Measurements from ENCODE around the gene POMT1.
A peak's percentile ranks its signal among the peaks of the same experiment; 100 is the strongest.
"Not testable (repeated sequence)": the region's sequence is repeated elsewhere in the genome, so short reads cannot be mapped to it uniquely, and the experiment has no call there.

Gene POMT1

GRCh38 chr9:131499254-131499767 lies 3.4 kb upstream of the POMT1 start:
- no peak for DNase-seq

GRCh38 chr9:131500377-131500776 lies 2.3 kb upstream of the POMT1 start:
- peak; percentile 34 to 79 (median 59) for DNase-seq

- peak in 4 of 5 donors; percentile 18 to 54 (median 29) for DNase-seq
Measured at GRCh38 chr9:131500939-131501541, 1.7 kb upstream of the POMT1 start.

- DNase-seq = peak in 4 of 5 donors; percentile 25 to 72 (median 36)
Measured at GRCh38 chr9:131503626-131504465, 1.1 kb downstream of the POMT1 start.

- DNase-seq = no peak
Measured at GRCh38 chr9:131505012-131505411, 2.3 kb downstream of the POMT1 start.

- DNase-seq = no peak
Measured at GRCh38 chr9:131511416-131511815, 8.7 kb downstream of the POMT1 start.

GRCh38 chr9:131511880-131512279 lies 9.2 kb downstream of the POMT1 start:
- no peak for DNase-seq

GRCh38 chr9:131513177-131513576 lies 10.5 kb downstream of the POMT1 start:
- DNase-seq = no peak

- DNase-seq = not testable (repeated sequence)
Measured at GRCh38 chr9:131515559-131516031, 12.9 kb downstream of the POMT1 start.

- DNase-seq = no peak
Measured at GRCh38 chr9:131516100-131516499, 13.4 kb downstream of the POMT1 start.

- DNase-seq = no peak
Measured at GRCh38 chr9:131516930-131517329, 14.2 kb downstream of the POMT1 start.

- no peak for DNase-seq
Measured at GRCh38 chr9:131517761-131518190, 15.1 kb downstream of the POMT1 start.

GRCh38 chr9:131518553-131518952 lies 15.8 kb downstream of the POMT1 start:
- DNase-seq = no peak

GRCh38 chr9:131520503-131520902 lies 17.8 kb downstream of the POMT1 start:
- DNase-seq = no peak

- DNase-seq = no peak
Measured at GRCh38 chr9:131521203-131521602, 18.5 kb downstream of the POMT1 start.

GRCh38 chr9:131521822-131522221 lies 19.1 kb downstream of the POMT1 start:
- DNase-seq = no peak

- no peak for DNase-seq
Measured at GRCh38 chr9:131522257-131523085, 19.8 kb downstream of the POMT1 start.

GRCh38 chr9:131523086-131523388 lies 20.3 kb downstream of the POMT1 start:
- no peak for DNase-seq

GRCh38 chr9:131523451-131524435 lies 21.0 kb downstream of the POMT1 start:
- DNase-seq = no peak

- no peak for DNase-seq
Measured at GRCh38 chr9:131524665-131525315, 22.1 kb downstream of the POMT1 start.

Measured in T-helper 1 cell (primary cell).